ENCODE results near the gene INSYN1. TPM values are rescaled to one million over a fixed set of nuclear protein-coding genes. Genes with fewer than 3 reads are reported as not detected.

INSYN1 gene
- total RNA-seq, 3 donors from 2014 or later (not counting 1 experiment from before 2014, with no cell fraction given) = not detected

GRCh38 chr15:73715417-73715816 is 37.7 kb downstream of the INSYN1 start:
- intact Hi-C loops (cut with micrococcal nuclease) = no loop called here
- WGBS (ENCODE audit: insufficient coverage) = 95% methylated on average over 3 of the region's 3 CpGs
- no peak overlapping the region for H3K4me3 ChIP-seq (ENCODE audit: low read length)
- Mint-ChIP-seq H3K27ac (no peak overlapping the region), H3K9me3 (no peaks in the 10 kb centered on the region), H3K36me3 (no peaks in the 10 kb centered on the region), H3K27me3 (ENCODE audit: low read depth in 2 of 2) (peaks cover 0 to 6% of the 10 kb centered on the region in 2 donors), H3K4me1 (no peaks in the 10 kb centered on the region), H3K4me3 (no peak overlapping the region)
- DNase-seq (no peak), ATAC-seq (no peak)
- no peaks in the 10 kb centered on the region for H3K4me1 ChIP-seq (ENCODE audit: control insufficient read depth, insufficient read depth, low read length)
- no peak overlapping the region for H3K27ac ChIP-seq (ENCODE audit: low read length)
- no peak for TF ChIP-seq CTCF (IDR thresholded peaks at IDR 0.05)
- H3K27me3 ChIP-seq (ENCODE audit: control insufficient read depth, insufficient read depth, low read length) = no peaks in the 10 kb centered on the region
- no peaks in the 10 kb centered on the region for H3K9me3 ChIP-seq (ENCODE audit: control insufficient read depth, insufficient read depth, low read length)
- no peaks in the 10 kb centered on the region for H3K36me3 ChIP-seq (ENCODE audit: control insufficient read depth, insufficient read depth, low read length)

- 92% methylated on average over 4 of the region's 5 CpGs for WGBS (ENCODE audit: insufficient coverage)
- Mint-ChIP-seq H3K27me3 (ENCODE audit: low read depth in 2 of 2) (peaks cover 0 to 6% of the 10 kb centered on the region in 2 donors), H3K27ac (no peak overlapping the region), H3K36me3 (no peaks in the 10 kb centered on the region), H3K4me1 (no peaks in the 10 kb centered on the region), H3K4me3 (no peak overlapping the region), H3K9me3 (no peaks in the 10 kb centered on the region)
- Histone ChIP-seq H3K27me3 (ENCODE audit: control insufficient read depth, insufficient read depth, low read length) (no peaks in the 10 kb centered on the region), H3K4me3 (ENCODE audit: low read length) (no peak overlapping the region), H3K36me3 (ENCODE audit: control insufficient read depth, insufficient read depth, low read length) (no peaks in the 10 kb centered on the region), H3K4me1 (ENCODE audit: control insufficient read depth, insufficient read depth, low read length) (no peaks in the 10 kb centered on the region), H3K27ac (ENCODE audit: low read length) (no peak overlapping the region), H3K9me3 (ENCODE audit: control insufficient read depth, insufficient read depth, low read length) (no peaks in the 10 kb centered on the region)
- ATAC-seq (no peak), DNase-seq (no peak)
- intact Hi-C loops (cut with micrococcal nuclease) = no loop called here
- no peak for TF ChIP-seq CTCF (IDR thresholded peaks at IDR 0.05)
Measured at GRCh38 chr15:73714695-73715301, 38.4 kb downstream of the INSYN1 start.

GRCh38 chr15:73712107-73712506 is 41.0 kb downstream of the INSYN1 start:
- H3K27me3 ChIP-seq (ENCODE audit: control insufficient read depth, insufficient read depth, low read length) = no peaks in the 10 kb centered on the region
- no peak overlapping the region for H3K4me3 ChIP-seq (ENCODE audit: low read length)
- ATAC-seq = no peak
- Mint-ChIP-seq H3K27me3 (ENCODE audit: low read depth in 2 of 2) (peaks cover 0 to 10% of the 10 kb centered on the region in 2 donors), H3K36me3 (no peaks in the 10 kb centered on the region), H3K27ac (no peak overlapping the region), H3K9me3 (no peaks in the 10 kb centered on the region), H3K4me3 (no peak overlapping the region), H3K4me1 (no peaks in the 10 kb centered on the region)
- H3K27ac ChIP-seq (ENCODE audit: low read length) = no peak overlapping the region
- TF ChIP-seq CTCF (IDR thresholded peaks at IDR 0.05) = no peak
- DNase-seq = no peak
- intact Hi-C loops (cut with micrococcal nuclease) = no loop called here
- H3K36me3 ChIP-seq (ENCODE audit: control insufficient read depth, insufficient read depth, low read length) = no peaks in the 10 kb centered on the region
- H3K9me3 ChIP-seq (ENCODE audit: control insufficient read depth, insufficient read depth, low read length) = no peaks in the 10 kb centered on the region
- no peaks in the 10 kb centered on the region for H3K4me1 ChIP-seq (ENCODE audit: control insufficient read depth, insufficient read depth, low read length)

GRCh38 chr15:73711526-73711925 is 41.6 kb downstream of the INSYN1 start:
- H3K4me1 Mint-ChIP-seq = no peaks in the 10 kb centered on the region
- H3K4me3 Mint-ChIP-seq = no peak overlapping the region
- no peaks in the 10 kb centered on the region for H3K36me3 Mint-ChIP-seq
- H3K27me3 Mint-ChIP-seq (ENCODE audit: low read depth in 2 of 2) = peaks cover 0 to 10% of the 10 kb centered on the region in 2 donors
- no peak overlapping the region for H3K27ac Mint-ChIP-seq
- TF ChIP-seq CTCF (IDR thresholded peaks at IDR 0.05) = no peak
- no peaks in the 10 kb centered on the region for H3K9me3 Mint-ChIP-seq
- Histone ChIP-seq H3K9me3 (ENCODE audit: control insufficient read depth, insufficient read depth, low read length) (no peaks in the 10 kb centered on the region), H3K27ac (ENCODE audit: low read length) (no peak overlapping the region), H3K4me1 (ENCODE audit: control insufficient read depth, insufficient read depth, low read length) (no peaks in the 10 kb centered on the region), H3K4me3 (ENCODE audit: low read length) (no peak overlapping the region), H3K27me3 (ENCODE audit: control insufficient read depth, insufficient read depth, low read length) (no peaks in the 10 kb centered on the region), H3K36me3 (ENCODE audit: control insufficient read depth, insufficient read depth, low read length) (no peaks in the 10 kb centered on the region)
- 93% methylated on average over 2 of the region's 4 CpGs for WGBS (ENCODE audit: insufficient coverage)
- DNase-seq (no peak), ATAC-seq (no peak)
- intact Hi-C loops (cut with micrococcal nuclease) = no loop called here

All from natural killer cell (primary cell).